ENCODE results near the gene HECW1. TPM values are rescaled to one million over a fixed set of nuclear protein-coding genes. Genes with fewer than 3 reads are reported as not detected.

Gene HECW1
- total RNA-seq, 1 donor from 2014 or later, result 0.11 TPM

DNA sequence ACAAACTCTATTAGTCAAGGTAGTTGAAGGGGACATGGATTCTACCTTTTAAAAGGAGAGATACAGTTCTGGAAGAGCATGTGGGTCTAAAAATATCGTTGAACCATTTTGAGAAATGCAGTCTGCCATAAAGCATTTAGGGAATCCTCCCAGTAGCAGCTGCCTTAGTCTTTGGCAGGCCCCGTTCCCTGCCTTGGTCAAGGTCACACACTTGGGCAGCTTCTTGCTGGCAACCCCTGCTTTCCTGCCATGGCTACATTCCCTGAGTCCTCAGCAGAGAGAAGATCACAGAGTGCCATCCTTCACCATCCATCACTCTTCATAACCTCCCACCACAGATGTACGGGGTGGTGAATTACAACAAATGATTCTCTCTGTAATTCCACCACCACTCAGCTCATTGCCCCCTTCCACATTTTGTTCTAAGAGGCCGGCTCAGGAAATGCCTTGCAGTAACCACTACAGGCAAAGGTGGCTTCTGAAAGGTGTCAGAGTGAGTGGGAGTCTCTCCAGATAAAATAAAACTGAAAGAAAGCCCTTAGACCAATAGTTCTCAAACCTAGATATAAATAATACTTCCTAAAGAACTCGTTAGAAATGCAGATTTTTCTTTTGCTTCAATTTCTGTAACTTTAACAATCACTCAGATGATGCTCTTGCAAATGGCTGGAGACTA is 349.0 kb downstream of the HECW1 start:
- TF ChIP-seq, protein P1, sequence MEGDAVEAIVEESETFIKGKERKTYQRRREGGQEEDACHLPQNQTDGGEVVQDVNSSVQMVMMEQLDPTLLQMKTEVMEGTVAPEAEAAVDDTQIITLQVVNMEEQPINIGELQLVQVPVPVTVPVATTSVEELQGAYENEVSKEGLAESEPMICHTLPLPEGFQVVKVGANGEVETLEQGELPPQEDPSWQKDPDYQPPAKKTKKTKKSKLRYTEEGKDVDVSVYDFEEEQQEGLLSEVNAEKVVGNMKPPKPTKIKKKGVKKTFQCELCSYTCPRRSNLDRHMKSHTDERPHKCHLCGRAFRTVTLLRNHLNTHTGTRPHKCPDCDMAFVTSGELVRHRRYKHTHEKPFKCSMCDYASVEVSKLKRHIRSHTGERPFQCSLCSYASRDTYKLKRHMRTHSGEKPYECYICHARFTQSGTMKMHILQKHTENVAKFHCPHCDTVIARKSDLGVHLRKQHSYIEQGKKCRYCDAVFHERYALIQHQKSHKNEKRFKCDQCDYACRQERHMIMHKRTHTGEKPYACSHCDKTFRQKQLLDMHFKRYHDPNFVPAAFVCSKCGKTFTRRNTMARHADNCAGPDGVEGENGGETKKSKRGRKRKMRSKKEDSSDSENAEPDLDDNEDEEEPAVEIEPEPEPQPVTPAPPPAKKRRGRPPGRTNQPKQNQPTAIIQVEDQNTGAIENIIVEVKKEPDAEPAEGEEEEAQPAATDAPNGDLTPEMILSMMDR (IDR thresholded peaks at IDR 0.05), result no peak
- no peak for TF ChIP-seq EZH2 (IDR thresholded peaks at IDR 0.05)
- TF ChIP-seq EZH2phosphoT487 (IDR thresholded peaks at IDR 0.05), result no peak
- no peak for DNase-seq (ENCODE audit: low spot score)
- H3K79me2 ChIP-seq (ENCODE audit: low read depth), result no peaks in the 10 kb centered on the region

DNA sequence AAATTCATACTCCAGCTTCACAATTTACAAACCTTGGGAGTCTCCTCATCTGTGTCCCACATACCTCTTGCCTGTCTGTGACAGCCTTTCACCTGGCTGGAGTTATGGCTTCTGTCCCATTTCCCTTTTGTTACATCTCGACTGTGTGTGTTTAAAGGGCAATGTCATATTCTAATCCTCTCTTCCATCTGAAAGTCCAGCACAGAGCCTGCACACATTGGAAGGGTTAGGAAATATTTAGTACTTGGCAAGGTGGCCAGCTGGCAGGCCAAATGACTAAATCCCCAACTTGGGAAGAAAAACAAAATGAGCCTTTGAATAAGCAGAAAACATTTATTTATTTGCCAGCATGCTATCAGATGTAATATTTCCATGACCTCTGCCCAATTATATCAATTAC is 350.4 kb downstream of the HECW1 start:
- no peaks in the 10 kb centered on the region for H3K36me3 Mint-ChIP-seq
- H4K20me1 ChIP-seq (ENCODE audit: low read depth), result no peaks in the 10 kb centered on the region
- no peaks in the 10 kb centered on the region for H3K9me3 Mint-ChIP-seq
- peaks cover 2% of the 10 kb centered on the region for H3K27me3 Mint-ChIP-seq (ENCODE audit: insufficient read depth, low read depth)
- H3K9me3 ChIP-seq (ENCODE audit: low read depth), result no peaks in the 10 kb centered on the region
- no peaks in the 10 kb centered on the region for H3K79me2 ChIP-seq (ENCODE audit: low read depth)
- no peak overlapping the region for H2AFZ ChIP-seq (replicated peaks)
- H3K9ac ChIP-seq, result no peak overlapping the region
- no peaks in the 10 kb centered on the region for H3K36me3 ChIP-seq
- no peak overlapping the region for H3K27ac ChIP-seq
- H3K4me1 Mint-ChIP-seq, result peaks cover 27% of the 10 kb centered on the region
- no peak overlapping the region for H3K4me2 ChIP-seq
- H3K4me1 ChIP-seq, result peaks cover 8% of the 10 kb centered on the region
- H3K27me3 ChIP-seq, result no peaks in the 10 kb centered on the region
- TF ChIP-seq EZH2 (IDR thresholded peaks at IDR 0.05) (no peak), EZH2phosphoT487 (IDR thresholded peaks at IDR 0.05) (no peak)
- TF ChIP-seq, protein P1 (IDR thresholded peaks at IDR 0.05), result no peak
- H3K4me3 Mint-ChIP-seq, result no peak overlapping the region
- no peak for DNase-seq (ENCODE audit: low spot score)
- H3F3A ChIP-seq (ENCODE audit: low read depth), result no peaks in the 10 kb centered on the region
- no peak overlapping the region for H3K4me3 ChIP-seq
- no peak overlapping the region for H3K27ac Mint-ChIP-seq

More for the DNA sequence above, 349.0 kb downstream of the HECW1 start:
- H3K4me3 Mint-ChIP-seq, result peak overlapping the region; percentile 40
- H3F3A ChIP-seq (ENCODE audit: low read depth), result no peaks in the 10 kb centered on the region
- H3K27ac ChIP-seq, result no peak overlapping the region
- H3K4me1 Mint-ChIP-seq, result peaks cover 25% of the 10 kb centered on the region
- no peaks in the 10 kb centered on the region for H4K20me1 ChIP-seq (ENCODE audit: low read depth)
- H3K9me3 Mint-ChIP-seq, result no peaks in the 10 kb centered on the region
- no peaks in the 10 kb centered on the region for H3K9me3 ChIP-seq (ENCODE audit: low read depth)
- no peak overlapping the region for H3K9ac ChIP-seq
- H3K4me2 ChIP-seq, result no peak overlapping the region
- no peaks in the 10 kb centered on the region for H3K27me3 Mint-ChIP-seq (ENCODE audit: insufficient read depth, low read depth)
- H3K4me3 ChIP-seq, result no peak overlapping the region
- no peaks in the 10 kb centered on the region for H3K36me3 Mint-ChIP-seq
- H3K27me3 ChIP-seq, result no peaks in the 10 kb centered on the region
- peaks cover 8% of the 10 kb centered on the region for H3K4me1 ChIP-seq
- H3K27ac Mint-ChIP-seq, result no peak overlapping the region
- H2AFZ ChIP-seq (replicated peaks), result no peak overlapping the region
- H3K36me3 ChIP-seq, result no peaks in the 10 kb centered on the region

DNA sequence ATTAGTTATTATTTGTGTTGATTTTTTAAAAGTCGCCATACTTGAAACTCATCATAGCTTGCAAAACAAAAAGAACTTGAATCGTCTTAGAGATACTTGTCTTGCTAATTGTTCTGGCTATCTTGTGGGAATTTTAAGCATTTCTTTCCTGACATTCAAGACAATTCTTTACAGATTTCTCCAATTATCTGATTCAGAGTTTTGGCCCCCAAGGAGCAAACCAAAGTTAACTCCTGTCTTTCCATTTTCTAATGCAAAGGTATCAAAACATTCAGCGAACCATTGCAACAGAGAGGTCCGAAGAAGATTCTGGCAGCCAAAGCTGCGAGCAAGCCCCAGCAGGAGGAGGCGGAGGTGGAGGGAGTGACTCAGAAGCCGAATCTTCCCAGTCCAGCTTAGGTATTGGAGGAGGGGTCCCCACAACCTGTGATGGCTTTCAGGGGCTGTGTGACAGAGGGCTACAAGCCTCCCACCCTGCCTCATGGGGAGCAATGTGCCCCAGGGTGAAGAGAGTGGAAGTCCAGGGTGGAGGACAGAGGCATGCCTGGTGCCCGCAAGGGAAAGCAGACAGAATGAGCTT is 351.0 kb downstream of the HECW1 start:
- H3K4me2 ChIP-seq, result no peak overlapping the region
- no peaks in the 10 kb centered on the region for H3K36me3 ChIP-seq
- Mint-ChIP-seq H3K9me3 (no peaks in the 10 kb centered on the region), H3K36me3 (no peaks in the 10 kb centered on the region), H3K4me1 (peaks cover 25% of the 10 kb centered on the region), H3K27ac (no peak overlapping the region), H3K27me3 (ENCODE audit: insufficient read depth, low read depth) (peaks cover 2% of the 10 kb centered on the region), H3K4me3 (no peak overlapping the region)
- no peaks in the 10 kb centered on the region for H3F3A ChIP-seq (ENCODE audit: low read depth)
- TF ChIP-seq, protein P1 (IDR thresholded peaks at IDR 0.05), result no peak
- TF ChIP-seq EZH2phosphoT487 (IDR thresholded peaks at IDR 0.05) (no peak), EZH2 (IDR thresholded peaks at IDR 0.05) (no peak)
- no peaks in the 10 kb centered on the region for H3K27me3 ChIP-seq
- H3K4me1 ChIP-seq, result peaks cover 8% of the 10 kb centered on the region
- no peak overlapping the region for H3K4me3 ChIP-seq
- H2AFZ ChIP-seq (replicated peaks), result peak overlapping the region; percentile 87
- H3K27ac ChIP-seq, result no peak overlapping the region
- H3K79me2 ChIP-seq (ENCODE audit: low read depth), result no peaks in the 10 kb centered on the region
- peak; percentile 18 for DNase-seq (ENCODE audit: low spot score)
- H4K20me1 ChIP-seq (ENCODE audit: low read depth), result no peaks in the 10 kb centered on the region
- no peak overlapping the region for H3K9ac ChIP-seq
- H3K9me3 ChIP-seq (ENCODE audit: low read depth), result no peaks in the 10 kb centered on the region

Data from neural progenitor cell (in vitro differentiated cells).